GM20431 (cell line): ENCODE results near the gene RIMBP2.

ENCODE experiments used
- in situ Hi-C: fragments of 300-500 bp; cut with MseI, MboI; formaldehyde crosslinking; loops from one replicate; pipeline ENCODE4 v1.15.0; 2020; ENCODE audit warnings: low sequenced_read_pairs; ENCODE audit not compliant: unreplicated experiment

The RIMBP2 gene

DNA sequence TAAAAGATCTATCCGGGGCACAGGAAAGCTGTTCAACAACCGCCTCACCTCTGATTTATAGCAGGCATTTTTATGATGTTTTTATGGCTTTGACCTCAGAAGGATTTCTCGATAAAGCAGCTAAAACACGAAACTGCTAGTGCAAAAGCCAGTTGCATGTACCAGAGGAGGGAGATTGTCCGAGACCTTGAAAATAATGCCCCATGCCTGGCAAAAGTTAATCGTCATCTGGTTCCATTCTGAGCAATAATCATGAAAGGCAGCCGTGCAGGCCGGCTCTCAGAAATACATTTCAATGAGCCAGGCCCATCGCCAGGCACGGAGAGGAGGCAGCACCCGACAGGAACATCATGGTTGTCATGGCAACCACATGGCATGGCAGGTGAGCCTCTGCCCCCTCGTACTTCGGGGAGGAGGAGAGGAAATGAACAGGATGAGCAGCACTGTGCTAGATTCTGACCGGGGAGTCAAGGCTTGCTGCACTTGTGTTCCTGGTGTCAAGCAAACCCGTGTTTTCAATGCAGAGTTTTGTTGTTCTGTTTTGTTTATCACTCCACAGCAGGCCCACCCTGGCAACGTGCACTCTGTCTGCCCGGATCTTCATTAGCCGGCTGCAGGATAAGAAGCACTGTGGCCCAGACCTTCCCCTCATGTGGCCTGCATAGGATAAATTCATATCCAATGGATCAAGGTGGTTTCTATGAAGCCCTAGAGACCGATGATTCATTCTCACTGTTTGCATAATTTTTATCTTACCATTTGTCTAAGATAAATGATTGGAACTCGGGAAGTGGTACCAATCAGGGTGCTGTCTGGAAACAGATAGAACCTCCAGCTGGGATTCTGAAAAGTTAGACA, 160.2 kb downstream of the RIMBP2 start:
- in situ Hi-C loops: no loop called here

DNA sequence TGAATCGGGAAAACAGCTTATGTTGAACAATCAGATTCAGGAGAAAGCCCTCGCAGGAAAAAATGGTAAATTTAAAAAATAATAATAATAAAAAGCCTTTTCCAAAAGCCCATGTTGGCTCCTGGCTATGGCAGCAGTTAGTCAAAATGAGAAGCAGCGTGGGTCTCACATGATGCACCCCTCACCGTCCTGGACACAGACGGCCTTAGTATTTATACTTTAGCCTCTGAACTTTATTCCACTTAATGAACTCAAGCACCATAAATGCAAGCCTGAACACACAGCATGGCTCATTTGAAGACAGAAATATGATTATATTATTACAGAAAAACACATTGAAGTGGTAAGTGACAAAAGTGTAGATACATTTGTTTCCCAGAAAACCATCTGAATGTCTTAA, 160.9 kb downstream of the RIMBP2 start:
- in situ Hi-C loops: no loop called here

GRCh38 chr12:130552483-130552996, 163.6 kb downstream of the RIMBP2 start:
- in situ Hi-C loops: no loop called here

DNA sequence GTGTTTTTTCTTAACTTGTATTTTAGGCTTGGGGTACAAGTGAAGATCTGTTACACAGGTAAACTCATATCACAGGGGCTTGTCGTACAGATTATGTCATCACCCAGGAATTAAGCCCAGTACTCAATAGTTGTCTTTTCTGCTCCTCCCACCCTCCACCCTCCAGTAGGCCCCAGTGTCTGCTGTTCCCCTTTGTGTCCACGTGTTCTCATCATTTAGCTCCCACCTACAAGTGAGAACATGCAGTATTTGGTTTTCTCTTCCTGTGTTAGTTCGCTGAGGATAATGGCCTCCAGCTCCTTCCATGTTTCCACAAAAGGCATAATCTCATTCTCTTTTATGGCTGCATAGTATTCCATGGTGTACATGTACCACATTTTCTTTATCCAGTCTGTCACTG, 166.7 kb downstream of the RIMBP2 start:
- in situ Hi-C loops: no loop called here

GRCh38 chr12:130547480-130548155, 168.5 kb downstream of the RIMBP2 start:
- in situ Hi-C loops: no loop called here

- in situ Hi-C loops: no loop called here
Observed at GRCh38 chr12:130546494-130546893, 169.6 kb downstream of the RIMBP2 start.

DNA sequence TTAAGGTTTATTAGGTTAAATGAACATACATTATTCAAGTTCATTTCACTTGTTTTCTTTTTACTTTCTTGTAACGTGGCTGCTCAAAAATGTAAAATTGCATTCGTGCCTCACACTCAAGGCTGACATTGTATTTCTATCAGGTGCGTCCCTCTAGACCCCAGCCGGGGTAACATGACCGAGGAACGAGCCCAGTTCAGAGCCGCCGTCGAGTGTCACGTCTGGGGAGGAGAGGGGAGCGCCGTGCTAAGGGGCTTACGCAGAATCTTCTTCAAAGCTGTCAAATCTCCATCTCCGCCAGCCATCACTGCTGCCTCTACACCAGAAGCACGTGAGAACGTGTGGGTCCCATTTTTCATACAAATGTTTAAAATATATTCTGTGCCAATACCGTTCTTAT, 170.6 kb downstream of the RIMBP2 start:
- in situ Hi-C loops: no loop called here

- in situ Hi-C loops: no loop called here
Observed at GRCh38 chr12:130540376-130540775, 175.7 kb downstream of the RIMBP2 start.

GRCh38 chr12:130538343-130539095, 177.6 kb downstream of the RIMBP2 start:
- in situ Hi-C loops: no loop called here

DNA sequence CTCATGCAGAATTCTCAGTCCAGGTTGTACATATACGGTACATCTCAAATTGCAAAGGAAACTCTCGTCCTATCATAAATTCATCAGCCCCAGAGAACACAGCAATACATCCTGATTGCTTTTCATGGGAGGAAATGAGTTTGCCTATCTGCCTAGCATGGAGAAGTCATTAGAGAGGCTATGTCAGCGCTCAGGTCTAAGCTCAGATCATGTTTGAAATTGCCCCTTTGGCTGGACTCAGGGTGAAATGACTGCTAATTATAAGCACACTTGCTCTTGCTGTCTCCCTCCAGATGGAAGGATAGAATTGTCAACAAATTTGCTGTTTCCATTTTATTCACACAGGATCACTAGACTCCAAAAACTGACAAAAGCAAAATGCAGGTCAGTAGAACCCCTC, 178.4 kb downstream of the RIMBP2 start:
- in situ Hi-C loops: no loop called here

DNA sequence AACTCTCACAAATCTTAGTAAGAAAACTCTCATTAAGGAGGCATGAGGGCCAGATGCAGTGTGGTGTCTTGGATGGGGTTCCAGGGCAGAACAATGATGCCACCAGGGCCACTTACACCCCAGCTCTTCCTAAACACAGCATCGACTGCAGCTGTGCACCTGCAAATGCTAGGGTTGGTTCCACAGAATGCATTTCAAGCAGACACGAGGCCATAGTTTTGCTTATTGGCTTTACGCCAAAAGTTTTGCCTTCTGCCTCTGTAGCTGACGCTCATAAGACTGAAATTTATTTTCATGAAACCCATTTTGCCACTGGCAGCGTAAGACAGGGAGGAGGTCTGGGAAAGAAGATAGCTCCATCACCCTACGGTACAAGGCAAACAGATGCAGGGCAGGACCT, 179.0 kb downstream of the RIMBP2 start:
- in situ Hi-C loops: no loop called here

- in situ Hi-C loops: no loop called here
Observed at GRCh38 chr12:130530429-130530828, 185.7 kb downstream of the RIMBP2 start.

DNA sequence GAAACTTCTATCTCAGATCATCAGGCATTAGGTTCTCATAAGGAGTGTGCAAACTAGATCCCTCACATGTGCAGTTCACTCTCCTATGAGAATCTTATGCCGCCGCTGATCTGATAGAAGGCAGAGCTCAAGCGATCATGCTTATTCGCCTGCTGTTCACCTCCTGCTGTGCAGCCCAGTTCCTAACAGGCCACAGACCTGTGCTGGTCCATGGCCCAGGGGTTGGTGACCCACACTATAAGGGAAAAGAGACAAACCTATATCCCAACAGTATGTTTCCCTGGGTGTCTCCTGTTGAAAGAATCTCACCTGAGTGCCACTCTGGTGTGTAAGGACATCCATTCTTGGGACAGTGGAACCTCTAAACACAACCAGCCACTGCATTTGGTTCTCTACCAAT, 186.3 kb downstream of the RIMBP2 start:
- in situ Hi-C loops: no loop called here

GRCh38 chr12:130527239-130527638, 188.9 kb downstream of the RIMBP2 start:
- in situ Hi-C loops: no loop called here

GRCh38 chr12:130526813-130527212, 189.3 kb downstream of the RIMBP2 start:
- in situ Hi-C loops: no loop called here

- in situ Hi-C loops: no loop called here
Observed at GRCh38 chr12:130525384-130526172, 190.5 kb downstream of the RIMBP2 start.

DNA sequence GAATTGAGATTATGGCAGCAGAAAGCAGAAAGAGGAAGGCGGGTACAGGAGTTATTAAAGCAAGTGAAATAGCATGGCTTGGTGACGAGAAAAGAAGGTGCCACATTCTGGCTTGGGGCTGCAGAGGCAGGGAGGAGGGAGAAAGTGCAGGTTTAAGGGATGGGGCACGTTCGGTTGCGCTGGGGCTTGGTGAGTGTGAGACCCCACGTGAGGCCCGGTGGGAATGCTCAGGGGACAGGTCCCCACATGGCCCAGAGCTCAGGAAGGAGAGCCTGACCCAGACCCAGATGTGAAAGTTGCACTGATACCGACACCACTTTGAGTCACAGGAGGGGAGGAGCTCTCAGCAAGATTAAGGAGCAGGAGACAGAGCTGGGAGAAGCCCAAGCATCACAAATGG, 191.3 kb downstream of the RIMBP2 start:
- in situ Hi-C loops: no loop called here

DNA sequence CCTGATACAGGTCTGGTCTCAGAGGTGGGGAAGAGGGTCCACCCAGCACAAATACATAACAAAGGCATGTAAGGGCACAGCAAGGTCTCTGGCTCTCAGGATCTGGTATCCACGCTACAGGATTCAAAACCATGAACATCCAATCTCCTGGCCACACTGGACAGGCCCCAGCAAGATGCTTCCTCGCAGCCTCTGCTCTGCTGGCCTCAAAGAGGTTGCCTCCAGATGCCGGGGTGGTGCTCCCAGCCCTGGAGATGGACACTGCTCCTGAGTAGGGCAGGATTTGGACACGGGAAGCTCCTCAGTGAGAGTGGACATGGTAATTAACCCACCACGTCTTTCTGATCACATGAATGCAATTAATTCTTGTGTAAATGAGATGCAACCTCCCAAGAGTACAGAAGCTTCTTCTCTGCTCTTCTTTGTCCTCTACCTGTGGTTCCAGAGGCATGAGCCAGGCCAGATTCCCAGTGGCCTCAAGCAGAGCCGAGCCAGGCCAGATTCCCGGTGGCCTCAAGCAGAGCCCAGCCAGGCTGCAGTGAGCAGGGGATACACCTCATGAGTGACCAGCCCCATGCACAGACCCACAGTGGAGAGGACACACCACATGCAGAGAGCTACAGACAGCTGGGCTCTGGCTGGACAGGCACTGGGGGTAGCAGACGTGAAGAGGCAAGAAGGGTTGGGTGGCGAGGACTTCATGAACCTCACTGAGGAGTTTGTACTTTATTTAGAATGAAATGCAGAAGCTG, 192.1 kb downstream of the RIMBP2 start:
- in situ Hi-C loops: no loop called here

DNA sequence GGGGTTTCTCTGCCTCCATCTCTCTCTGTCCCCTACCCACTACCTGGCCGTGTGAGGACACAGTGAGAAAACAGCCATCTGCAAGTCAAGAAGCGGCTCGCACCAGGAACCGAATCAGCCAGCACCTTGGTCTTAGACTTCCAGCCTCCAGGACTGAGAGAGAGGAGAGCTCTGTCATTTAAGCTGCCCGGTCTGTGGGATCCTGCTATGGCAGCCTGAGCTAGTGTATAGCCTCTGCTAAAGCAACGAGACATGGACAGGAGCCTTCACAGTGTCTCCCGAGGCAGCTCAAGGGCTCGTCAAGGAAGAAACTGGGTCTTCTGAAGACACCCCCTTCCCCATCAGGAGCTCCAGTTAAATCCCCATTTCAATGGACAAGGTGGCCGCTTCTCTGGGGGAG, 192.9 kb downstream of the RIMBP2 start:
- in situ Hi-C loops: no loop called here
